ENCODE measurements around the gene LRRN2.

The LRRN2 gene

GRCh38 chr1:204712708-204713430, 27.3 kb upstream of the LRRN2 start:
- no peak for DNase-seq (ENCODE audit: low read depth)

DNA sequence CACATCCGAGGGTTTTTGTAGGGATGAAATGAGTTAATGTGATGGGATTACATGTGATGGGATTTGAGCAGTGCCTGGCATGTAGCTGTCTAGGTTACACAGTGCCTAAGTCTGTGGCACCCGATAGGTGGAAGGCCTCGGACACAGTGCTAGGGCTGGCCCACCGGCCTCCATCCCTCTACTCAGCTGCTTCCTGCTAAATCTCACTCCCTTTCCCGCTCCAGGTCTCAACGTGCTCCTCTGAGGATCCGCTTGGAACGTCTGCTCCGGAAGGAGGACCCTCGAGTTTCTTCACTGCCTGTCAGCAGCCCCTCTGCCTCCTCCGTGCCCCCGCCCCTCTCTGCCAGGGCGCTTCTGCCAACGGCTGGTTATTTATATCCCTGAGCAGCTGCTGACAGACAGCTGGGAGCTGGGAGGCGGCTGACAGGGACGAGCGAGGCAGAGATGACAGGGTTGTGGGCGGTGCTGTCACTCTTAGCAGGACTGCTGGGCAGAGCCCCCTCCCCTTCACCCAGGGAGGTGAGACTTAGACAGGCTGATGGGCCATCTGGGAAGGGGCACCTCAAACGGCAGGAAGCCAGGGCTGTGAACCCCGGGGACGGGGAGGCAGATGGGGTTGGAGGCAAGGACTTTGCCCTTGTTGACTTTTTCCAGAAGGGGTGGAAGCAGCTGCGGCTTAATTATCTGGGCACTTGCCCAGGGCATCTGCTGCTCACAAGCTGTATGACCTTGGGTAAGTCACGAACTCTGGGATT, 26.6 kb upstream of the LRRN2 start:
- DNase-seq (ENCODE audit: low read depth) = peak; percentile 37

DNA sequence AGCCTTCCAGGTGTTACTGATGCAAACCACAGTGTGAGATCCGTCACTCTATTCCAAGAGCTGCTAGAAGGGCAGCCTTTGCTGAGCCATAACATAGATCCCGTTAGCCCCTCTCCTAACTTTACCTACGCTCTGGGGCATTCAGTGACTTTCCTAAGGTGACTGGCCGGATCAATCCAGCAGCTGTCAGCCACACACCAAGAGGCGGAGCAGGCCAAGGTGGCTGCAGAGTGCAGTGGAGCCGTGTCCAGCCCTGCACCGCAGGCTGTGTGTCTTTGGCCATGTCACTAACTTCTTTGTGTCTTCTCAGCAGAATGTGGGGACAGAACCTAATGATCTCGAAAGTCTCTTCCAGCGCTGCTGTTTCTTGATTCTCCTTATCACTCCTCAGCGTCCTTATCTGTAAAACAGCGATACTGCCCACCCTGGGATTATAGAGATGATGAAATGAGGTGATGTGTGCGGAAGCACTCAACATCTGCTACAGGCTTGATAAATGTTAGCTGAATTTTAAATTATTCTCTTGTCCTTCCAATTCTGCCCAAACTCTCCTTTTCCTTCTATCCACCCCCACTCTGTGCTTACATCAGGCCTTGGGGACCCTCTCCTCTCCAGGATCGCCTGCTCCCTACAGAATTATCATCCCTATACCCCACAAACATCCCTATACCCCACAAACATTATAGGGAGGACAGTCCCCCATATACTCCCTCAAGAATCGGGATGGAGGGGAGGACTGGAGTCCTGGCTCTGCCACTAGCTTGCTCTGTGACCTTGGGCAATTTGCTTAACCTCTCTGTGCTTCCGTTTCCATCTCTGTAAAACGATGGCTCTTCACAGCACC, 25.8 kb upstream of the LRRN2 start:
- peak; percentile 91 for DNase-seq (ENCODE audit: low read depth)

DNA sequence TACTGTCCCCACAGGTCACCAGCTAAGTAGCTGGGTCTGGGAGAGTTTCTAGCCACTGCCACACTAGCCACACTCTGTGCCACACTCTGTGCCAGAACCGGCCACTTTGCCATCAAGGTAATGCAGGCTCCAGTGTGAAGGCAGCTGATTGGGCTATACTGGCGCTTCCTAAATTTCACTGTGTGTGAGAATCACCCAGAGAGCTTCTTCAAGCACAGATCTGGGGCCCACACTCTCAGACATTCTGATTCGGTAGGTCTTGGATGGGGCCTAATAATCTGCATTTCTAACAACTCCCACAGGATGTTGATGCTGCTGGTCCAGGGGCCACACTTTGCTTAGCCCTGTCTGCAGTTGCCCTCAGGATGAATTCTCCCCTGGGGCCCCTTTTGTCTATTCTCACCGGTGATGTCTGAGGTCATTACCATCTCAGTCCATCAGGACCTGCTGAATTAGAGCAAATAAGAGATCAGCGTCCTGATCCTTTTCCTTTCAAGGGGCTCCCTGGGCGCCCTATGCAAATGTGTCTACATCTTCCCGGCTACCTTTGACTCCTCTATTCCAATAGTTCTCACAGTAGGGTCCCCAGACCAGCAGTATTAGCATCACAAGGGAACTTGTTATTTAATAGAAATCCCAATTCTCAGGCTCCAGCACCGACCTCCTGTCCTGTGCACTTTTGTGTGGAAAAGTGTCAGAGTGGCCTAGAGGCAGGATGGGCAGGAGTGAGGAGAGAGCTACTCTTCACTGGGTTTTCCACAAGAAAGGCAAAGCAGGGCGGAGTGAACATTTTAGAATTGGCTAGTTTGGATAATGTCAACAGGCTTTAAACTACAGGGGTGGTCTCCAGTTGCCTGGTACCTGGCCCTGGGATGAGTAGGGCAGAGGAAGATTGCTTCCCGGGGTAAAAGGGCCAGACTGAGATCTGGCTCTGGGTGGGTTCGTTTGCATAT, 24.7 kb upstream of the LRRN2 start:
- DNase-seq (ENCODE audit: low read depth) = no peak

DNA sequence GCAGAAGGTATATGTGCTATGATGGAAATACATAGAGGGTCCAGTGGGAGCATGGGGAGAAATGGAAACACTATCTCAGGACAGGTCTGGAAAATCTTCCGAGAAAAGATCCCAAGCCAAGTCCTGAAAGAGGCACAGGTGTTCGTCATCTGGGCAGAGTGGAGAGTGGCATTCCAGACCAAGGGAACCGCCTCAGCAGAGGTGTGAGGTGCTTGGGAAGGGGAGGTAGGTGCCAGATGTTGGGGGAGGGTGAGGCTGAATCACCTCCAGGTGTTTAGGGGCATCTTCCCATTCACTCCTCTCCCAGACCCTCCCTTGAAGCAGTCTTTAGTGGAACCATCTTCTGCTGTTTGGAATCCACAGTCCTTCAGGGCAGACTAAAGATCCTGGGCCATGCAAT, 23.5 kb upstream of the LRRN2 start:
- no peak for DNase-seq (ENCODE audit: low read depth)

DNA sequence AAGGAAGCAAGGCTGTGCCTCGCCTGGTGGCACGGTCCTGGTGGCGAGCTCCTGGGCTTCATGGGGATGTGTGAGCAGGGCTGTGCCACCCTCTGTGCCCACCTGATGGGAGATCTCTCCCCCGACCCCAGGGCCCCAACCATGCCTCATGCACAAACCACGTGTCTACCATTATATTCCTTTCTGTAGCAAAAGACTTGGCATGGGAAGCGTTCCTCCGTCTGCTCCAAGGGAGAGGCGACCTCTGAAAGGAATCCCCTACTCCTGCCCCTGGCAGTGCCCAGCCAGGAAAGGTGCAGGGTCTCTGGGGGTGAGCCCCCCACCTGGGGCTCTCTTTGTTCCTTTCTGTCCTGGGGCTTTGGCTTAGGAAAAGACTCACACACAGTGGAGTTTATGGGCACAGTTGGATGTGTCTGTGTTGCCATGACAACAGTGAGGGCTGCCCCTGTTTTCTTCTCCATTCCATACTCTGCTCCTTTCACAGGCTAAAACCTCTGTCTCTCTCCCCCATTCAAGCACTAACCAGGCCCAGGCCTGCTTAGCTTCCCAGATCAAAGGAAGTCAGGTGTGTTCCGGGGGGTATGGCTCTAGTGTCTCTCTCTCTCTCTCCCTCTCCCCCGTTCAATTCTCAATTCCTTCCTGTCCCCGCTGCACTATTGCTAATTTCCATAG, 21.4 kb upstream of the LRRN2 start:
- no peak for DNase-seq (ENCODE audit: low read depth)

DNA sequence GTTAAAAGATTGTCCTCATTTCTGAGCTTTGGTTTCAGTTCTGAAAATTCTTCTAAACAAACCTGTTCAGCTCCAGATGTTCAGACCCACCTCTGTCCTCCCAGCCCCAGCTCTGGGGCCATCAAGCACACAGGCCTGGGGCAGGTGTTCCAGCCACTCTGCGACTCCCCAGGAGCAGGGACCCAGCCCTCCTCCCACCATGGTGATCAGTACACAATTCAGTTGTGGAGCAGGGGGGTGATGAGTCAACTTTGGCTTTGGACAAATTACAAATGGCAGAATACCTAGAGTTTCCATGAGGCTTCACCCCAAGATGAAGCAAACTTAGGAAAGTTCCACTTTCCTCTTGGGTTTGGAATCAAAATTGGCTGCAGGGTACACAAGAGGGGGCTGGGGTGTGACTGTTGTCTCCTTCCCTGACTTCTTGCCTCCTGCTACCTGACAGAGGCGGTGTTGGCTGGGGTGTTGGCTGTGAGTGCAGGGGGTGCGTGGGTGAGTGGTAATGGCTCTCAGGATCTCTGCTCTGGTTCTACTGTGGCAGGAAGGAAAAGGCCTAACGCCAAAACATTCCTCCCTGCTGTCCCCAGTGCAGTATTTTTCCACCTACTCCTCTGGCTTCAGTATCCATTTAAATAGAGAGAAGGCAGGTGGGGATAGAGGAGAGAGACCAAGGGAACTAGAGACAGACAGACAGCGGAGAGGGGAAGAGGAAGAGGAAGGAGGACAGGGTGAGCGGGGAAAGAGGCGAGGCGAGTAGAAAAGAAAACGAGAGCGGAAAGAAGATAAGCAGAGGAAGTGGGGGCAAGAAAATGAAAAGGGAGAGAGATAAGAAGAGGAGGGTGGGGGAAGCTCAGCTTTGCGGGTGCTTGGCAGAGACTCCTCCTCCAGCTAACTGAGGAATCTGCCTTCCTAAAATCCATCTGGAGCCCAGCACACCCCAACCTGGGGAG, 20.6 kb upstream of the LRRN2 start:
- peak; percentile 88 for DNase-seq (ENCODE audit: low read depth)

DNA sequence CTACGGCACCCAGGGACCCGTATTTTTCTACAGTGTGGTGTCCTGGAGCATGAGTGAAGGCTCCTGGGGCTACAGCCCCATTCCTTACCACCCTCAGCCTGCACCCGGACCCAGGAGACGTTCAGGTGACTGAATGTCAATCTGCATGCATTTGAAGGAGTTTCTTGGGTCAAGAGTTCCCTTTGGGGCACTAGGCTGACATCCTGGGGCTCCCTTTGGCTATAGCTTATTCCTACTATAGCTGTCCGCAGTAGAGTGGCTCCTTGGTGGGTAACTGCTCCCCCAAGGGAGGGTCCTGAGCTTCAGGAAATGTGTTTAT, 19.9 kb upstream of the LRRN2 start:
- no peak for DNase-seq (ENCODE audit: low read depth)

GRCh38 chr1:204704794-204705492, 19.4 kb upstream of the LRRN2 start:
- no peak for DNase-seq (ENCODE audit: low read depth)

DNA sequence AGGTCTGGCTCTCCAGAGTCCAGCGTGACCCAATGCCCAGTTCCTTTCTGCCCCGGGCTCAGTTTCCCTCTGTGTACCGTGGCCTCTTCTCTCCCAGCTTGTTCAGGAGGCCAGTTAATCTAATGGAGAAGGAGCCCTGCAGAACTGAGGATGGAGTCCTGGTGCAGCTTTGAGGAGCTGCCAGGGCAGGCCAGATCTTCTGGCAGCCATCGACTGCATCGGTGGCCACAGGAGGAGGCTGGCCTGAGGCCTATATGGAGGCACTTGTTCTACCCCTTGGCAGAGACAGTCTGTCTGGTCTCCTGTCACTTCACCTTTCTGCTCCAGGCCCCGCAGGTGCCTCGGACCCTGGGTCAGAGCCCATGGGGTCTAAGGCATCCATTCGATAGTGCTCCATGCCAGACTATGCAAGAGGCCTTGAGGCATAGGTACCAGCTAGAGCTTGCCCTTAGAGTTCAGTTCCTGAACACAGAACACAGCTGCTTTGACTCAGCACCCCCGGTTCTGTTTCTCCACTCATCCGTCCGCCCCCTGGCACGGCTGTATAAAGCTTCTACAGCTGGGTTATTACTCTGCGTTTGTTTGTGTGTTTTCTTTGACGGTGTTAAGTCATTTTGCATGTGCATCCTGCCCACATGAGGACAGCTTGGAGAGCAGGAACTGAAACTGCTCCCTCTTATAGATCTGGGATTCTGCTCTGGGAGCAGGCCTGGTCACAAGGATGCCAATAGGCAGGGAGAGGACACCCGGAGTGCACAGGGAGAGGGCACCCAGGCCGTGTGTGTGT, 18.5 kb upstream of the LRRN2 start:
- DNase-seq (ENCODE audit: low read depth) = no peak

- DNase-seq (ENCODE audit: low read depth) = no peak
These were observed 17.7 kb upstream of the LRRN2 start for GRCh38 chr1:204703268-204703664.

GRCh38 chr1:204702552-204703267, 17.2 kb upstream of the LRRN2 start:
- DNase-seq (ENCODE audit: low read depth) = no peak

DNA sequence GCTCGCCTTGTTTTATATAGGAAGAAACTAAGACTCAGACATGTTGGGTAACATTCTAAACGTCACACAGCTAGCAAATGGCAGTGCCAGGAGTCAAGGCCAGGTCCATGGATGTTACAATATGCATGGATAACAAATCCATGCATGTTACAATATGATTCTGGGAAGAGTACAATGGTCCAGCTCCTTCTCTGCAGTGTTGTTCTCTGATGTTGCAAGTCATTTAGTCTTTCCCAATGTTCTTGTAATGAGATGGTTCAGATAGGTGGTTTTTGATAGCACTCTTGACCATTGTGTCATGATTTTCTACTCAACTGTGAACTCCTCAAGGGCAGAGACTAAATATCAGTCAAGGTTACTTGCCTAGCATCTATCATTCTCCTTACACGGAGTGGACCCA, 15.7 kb upstream of the LRRN2 start:
- DNase-seq (ENCODE audit: low read depth) = no peak

- DNase-seq (ENCODE audit: low read depth) = no peak
These were observed 12.4 kb upstream of the LRRN2 start for GRCh38 chr1:204697893-204698292.

GRCh38 chr1:204696606-204697005, 11.1 kb upstream of the LRRN2 start:
- DNase-seq (ENCODE audit: low read depth) = no peak

DNA sequence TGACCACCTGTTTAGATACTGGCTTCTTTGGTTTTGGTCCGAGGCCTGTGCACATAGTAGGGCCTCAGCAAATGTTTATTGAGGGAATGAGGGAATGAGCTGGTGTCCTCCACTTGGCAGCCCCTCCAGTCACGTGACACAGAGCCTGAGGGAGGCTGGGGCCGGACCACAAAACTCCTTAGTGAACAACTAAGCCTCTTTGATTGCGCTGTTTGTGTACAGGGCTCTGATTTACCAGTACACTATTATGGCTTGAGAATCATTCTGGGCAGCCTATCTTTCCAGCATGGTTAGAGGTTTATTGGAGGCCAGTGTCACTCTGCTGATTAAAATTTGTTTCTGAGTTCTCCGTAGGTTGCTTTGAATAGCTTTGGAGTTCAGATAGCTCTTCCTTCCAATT, 10.2 kb upstream of the LRRN2 start:
- DNase-seq (ENCODE audit: low read depth) = no peak

DNA sequence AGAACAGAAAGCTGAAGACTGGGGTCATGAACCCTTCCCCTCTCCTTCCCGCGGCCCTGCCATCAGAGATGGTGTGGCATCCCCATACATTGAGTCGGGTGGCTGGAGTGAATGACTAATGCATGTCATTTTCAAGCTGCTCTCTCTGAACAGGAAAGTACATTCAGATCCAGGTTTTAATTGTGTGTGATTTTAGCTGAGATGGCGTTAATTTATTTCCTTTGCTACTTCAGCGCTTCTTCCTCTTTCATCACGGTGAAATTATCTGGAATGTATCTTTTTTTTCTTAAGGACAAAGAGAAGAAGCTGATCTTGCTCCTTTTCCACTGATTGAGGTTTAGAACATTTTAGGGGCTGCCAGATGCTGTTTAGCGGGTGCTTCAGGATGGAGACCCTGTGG, 8.6 kb upstream of the LRRN2 start:
- DNase-seq (ENCODE audit: low read depth) = no peak

GRCh38 chr1:204692841-204693356, 7.4 kb upstream of the LRRN2 start:
- DNase-seq (ENCODE audit: low read depth) = no peak
